NCI-H748 treated with DMSO at 0.1 percent for 48 hours (cell line): Measurements from ENCODE around the gene IFI30.

Experiments
- DNase-seq: peaks from one replicate; lab custom pipeline; 2025; lab: John Stamatoyannopoulos, UW

The IFI30 gene

GRCh38 chr19:18225702-18226468 is 52.3 kb downstream of the IFI30 start, which contains the start of gene PDE4C:
TSS of gene PDE4C (minus strand) at chr19:18226438. CDS start at chr19:18226415, 23 bp downstream.
- no peak for DNase-seq

- DNase-seq = no peak
These were observed 53.6 kb downstream of the IFI30 start for GRCh38 chr19:18226956-18227780.
